Neutrophil (primary cell): Measurements from ENCODE around the gene LSM7.

ENCODE experiments used
- H3K27ac ChIP-seq: fragments of 200-600 bp; sonication (generic); 2 replicates; pipeline ENCODE4 v1.5.1; 2016; ENCODE audit warnings: mild to moderate bottlenecking, moderate library complexity
- H3K27me3 ChIP-seq: fragments of 200-600 bp; sonication (generic); 2 replicates; pipeline ENCODE4 v1.6.0; 2016; ENCODE audit warnings: mild to moderate bottlenecking
- H3K36me3 ChIP-seq: fragments of 200-600 bp; sonication (generic); 2 replicates; pipeline ENCODE4 v1.5.1; 2017
- H3K4me1 ChIP-seq, 2 experiments: fragments of 200-600 bp in 1 of 2; sonication (generic) in 1 of 2; 1 replicate in 1 of 2; 2 replicates in 1 of 2; pipeline versions ENCODE4 v1.5.1 to v1.6.1; 2013 to 2016; ENCODE audit warnings: low read depth in 1 of 2, low read length in 1 of 2, mild to moderate bottlenecking in 1 of 2, moderate library complexity in 1 of 2; ENCODE audit not compliant: control insufficient read depth in 1 of 2, insufficient read depth in 1 of 2
- H3K4me3 ChIP-seq, 2 experiments: fragments of 200-600 bp in 1 of 2; sonication (generic) in 1 of 2; 1 replicate in 1 of 2; 2 replicates in 1 of 2; pipeline ENCODE4 v1.5.1; 2013 to 2016; ENCODE audit warnings: low read depth in 1 of 2, low read length in 1 of 2, mild to moderate bottlenecking in 1 of 2, moderate library complexity in 1 of 2
- H3K9me3 ChIP-seq: fragments of 200-600 bp; sonication (generic); 2 replicates; pipeline ENCODE4 v1.5.1; 2016
- TF ChIP-seq, protein P1 (sequence below): fragments of 200-600 bp; sonication (generic); IDR thresholded peaks from 2 replicates; pipeline ENCODE4 v1.5.1; 2016; ENCODE audit warnings: antibody characterized with exemption

The LSM7 gene

DNA sequence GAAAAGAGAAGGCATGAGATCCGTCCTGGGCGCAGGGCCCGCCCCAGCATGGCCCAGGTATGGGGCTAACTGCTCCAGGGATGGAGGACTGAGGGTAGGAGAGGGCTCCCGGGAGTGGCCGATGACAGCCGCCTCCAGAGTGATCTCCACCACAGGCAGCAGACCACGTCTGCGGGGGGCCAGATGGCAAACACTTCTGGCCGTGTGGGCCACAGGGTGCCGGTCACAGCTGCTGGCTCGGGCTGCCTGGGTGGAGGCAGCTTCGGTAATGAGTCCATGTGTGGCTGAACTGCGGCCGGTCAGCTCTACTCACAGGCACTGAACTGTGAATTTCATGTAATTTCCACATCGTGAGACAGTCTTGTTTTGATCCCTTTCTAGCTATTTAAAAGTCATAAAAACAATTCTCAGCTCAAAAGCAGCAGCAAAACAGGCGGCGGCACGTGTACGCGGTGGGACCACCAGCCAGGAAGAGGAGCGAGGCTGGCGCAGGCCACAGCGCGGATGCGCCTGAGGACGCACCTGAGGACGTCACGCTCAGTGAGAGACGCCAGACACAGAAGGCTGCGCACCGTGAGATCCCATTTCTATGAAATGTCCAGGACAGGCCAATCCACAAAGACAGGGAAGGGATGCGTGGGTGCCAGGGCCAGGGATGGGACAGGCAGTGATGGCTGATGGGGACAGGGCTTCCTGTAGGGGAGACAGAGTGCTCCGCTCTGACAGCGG, 4.0 kb downstream of the LSM7 start:
- TF ChIP-seq, protein P1, sequence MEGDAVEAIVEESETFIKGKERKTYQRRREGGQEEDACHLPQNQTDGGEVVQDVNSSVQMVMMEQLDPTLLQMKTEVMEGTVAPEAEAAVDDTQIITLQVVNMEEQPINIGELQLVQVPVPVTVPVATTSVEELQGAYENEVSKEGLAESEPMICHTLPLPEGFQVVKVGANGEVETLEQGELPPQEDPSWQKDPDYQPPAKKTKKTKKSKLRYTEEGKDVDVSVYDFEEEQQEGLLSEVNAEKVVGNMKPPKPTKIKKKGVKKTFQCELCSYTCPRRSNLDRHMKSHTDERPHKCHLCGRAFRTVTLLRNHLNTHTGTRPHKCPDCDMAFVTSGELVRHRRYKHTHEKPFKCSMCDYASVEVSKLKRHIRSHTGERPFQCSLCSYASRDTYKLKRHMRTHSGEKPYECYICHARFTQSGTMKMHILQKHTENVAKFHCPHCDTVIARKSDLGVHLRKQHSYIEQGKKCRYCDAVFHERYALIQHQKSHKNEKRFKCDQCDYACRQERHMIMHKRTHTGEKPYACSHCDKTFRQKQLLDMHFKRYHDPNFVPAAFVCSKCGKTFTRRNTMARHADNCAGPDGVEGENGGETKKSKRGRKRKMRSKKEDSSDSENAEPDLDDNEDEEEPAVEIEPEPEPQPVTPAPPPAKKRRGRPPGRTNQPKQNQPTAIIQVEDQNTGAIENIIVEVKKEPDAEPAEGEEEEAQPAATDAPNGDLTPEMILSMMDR: no peak
- H3K27me3 ChIP-seq: no peaks in the 10 kb centered on the region
- H3K27ac ChIP-seq: no peak overlapping the region
- H3K36me3 ChIP-seq: peaks cover 9% of the 10 kb centered on the region
- no peaks in the 10 kb centered on the region for H3K9me3 ChIP-seq
- H3K4me1 ChIP-seq: peaks cover 17% of the 10 kb centered on the region in 2 experiments
- H3K4me3 ChIP-seq: no peak overlapping the region

GRCh38 chr19:2323707-2324106, 4.7 kb downstream of the LSM7 start:
- TF ChIP-seq, protein P1: no peak
- no peak overlapping the region for H3K4me3 ChIP-seq
- H3K36me3 ChIP-seq: peaks cover 9% of the 10 kb centered on the region
- no peaks in the 10 kb centered on the region for H3K9me3 ChIP-seq
- no peaks in the 10 kb centered on the region for H3K27me3 ChIP-seq
- H3K4me1 ChIP-seq: peaks cover 10% of the 10 kb centered on the region in 2 experiments
- no peak overlapping the region for H3K27ac ChIP-seq

GRCh38 chr19:2321565-2322283, 6.7 kb downstream of the LSM7 start:
- H3K36me3 ChIP-seq: peaks cover 9% of the 10 kb centered on the region
- no peaks in the 10 kb centered on the region for H3K4me1 ChIP-seq

DNA sequence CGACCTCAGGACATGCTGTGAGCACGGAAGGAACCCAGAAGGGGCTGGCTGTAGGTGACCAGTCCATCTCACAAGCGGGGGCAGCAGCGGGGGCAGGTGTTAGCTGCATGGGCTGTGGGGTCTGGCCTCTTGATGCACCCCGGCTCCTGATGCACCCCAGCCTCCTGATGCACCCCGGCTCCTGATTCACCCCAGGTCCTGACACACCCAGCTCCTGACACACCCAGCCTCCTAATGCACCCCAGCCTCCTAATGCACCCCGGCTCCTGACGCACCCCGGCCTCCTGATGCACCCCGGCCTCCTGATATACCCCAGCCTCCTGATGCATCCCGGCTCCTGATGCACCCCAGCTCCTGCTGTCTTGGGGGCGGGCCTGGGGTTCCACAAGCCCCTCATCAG, 7.4 kb downstream of the LSM7 start:
- H3K36me3 ChIP-seq: peaks cover 9% of the 10 kb centered on the region
- no peak overlapping the region for H3K4me3 ChIP-seq
- no peak overlapping the region for H3K27ac ChIP-seq
- H3K27me3 ChIP-seq: no peaks in the 10 kb centered on the region
- H3K9me3 ChIP-seq: no peaks in the 10 kb centered on the region
- peaks cover 5% of the 10 kb centered on the region in 2 experiments for H3K4me1 ChIP-seq
- TF ChIP-seq, protein P1: no peak

More at GRCh38 chr19:2321565-2322283, 6.7 kb downstream of the LSM7 start:
- Histone ChIP-seq H3K27me3 (no peaks in the 10 kb centered on the region), H3K4me3 (no peak overlapping the region), H3K9me3 (no peaks in the 10 kb centered on the region), H3K27ac (no peak overlapping the region)
- TF ChIP-seq, protein P1: no peak

- Histone ChIP-seq H3K9me3 (no peaks in the 10 kb centered on the region), H3K27ac (no peak overlapping the region), H3K36me3 (peaks cover 9% of the 10 kb centered on the region), H3K4me3 (no peak overlapping the region), H3K27me3 (no peaks in the 10 kb centered on the region), H3K4me1 (peaks cover 14% of the 10 kb centered on the region in 2 experiments)
- TF ChIP-seq, protein P1: no peak
Observed at GRCh38 chr19:2320049-2320448, 8.3 kb downstream of the LSM7 start.
